HS-5 (cell line): ENCODE results near the gene POLD1.

Experiments
- DNase-seq: peaks from one replicate; pipeline ENCODE4 v3.0.0-alpha.2; 2012; ENCODE audit warnings: low read depth

POLD1 gene

DNA sequence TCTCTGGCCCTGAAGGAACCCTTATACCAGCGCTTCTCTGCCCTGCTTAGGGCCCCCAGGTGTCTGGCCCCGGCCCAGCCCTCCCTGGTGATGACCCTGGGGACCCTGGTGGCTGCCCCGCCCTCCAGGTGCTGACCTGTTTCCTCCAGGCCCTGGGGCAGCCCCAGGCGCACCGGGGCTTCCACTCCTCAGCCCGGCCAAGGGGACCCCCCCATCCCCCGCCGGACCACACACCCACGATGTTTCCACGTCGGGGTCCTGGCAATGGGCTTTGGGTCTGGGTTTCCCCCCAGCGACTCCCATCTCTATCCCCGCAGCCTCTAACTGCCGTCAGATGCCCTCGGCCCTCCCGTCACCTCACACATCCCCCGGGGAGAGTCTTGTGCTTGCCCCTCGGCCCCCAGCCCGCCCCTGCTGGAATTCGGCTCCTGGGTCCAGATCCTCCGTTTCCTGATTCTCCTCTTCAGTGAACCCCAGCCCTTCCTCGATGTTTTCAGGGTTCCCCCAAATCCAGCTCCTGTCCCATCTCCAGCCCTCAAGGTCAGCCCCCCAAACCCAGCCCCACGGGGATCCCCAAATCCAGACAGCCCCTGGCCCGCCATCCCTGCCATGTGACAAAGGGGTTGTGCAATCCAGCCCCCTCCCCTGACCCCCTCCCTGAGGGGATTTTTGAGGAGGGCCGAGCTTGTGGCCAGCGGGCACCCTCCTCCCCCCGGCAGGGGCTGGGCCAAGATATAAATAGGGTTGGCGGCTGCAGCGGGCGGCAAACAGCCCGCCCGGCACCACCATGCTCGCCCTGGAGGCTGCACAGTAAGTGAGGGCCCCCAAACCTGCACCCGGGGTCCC, 34.3 kb downstream of the POLD1 start, which contains the start of gene SPIB:
Gene SPIB (plus strand): TSS at position 763 of the 846 bp plus-strand sequence. CDS start 25 bp downstream, at position 788.
- DNase-seq, result no peak

DNA sequence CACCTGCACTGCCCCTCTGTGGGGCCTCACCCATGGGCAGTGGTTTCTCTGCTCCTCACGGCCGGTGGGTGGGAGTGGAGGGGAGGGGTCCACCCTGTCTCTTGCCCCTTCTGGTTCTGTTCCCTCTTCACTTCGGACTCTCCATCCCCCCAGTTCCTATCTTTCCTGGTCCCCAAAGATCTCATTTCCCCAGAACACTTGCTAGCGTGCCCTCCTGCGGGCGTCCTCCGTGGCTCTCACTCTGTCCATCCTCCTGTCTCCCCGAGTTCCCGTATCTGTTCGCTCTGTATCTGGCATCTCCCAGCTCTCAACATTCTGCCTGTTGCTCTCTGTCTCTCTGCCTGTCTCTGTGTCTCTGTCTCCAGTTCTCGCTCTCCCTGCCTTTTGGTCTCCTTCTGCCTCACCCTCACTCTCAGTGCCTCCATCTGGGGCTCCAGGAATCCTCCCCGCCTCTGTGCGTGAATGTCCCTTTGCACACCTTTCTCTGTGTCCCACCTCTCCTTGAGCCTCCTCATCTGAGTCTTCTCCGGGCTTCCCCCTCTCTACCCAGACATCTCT, 35.0 kb downstream of the POLD1 start:
- DNase-seq, result no peak

DNA sequence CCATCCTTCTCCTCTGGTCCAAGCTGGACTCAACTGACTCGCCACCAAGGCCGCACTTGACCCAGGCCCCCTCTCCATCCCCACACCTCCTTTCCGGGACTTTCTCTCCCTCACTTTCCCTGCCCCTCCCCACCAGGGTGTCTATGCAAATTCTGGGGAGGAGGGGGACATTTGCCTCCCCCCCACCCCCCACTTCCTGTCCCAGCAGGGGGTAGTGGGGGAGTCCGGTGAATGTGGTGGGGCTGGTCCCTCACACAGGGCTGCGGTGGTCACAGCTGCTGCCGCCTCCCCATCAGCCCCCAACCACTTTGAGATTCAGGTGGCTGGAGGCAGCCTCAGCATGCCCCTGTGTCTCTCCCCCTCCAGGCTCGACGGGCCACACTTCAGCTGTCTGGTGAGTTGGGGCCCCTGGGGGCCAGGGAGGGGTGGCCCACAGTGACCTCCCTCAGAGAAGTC, 35.5 kb downstream of the POLD1 start:
- no peak for DNase-seq

DNA sequence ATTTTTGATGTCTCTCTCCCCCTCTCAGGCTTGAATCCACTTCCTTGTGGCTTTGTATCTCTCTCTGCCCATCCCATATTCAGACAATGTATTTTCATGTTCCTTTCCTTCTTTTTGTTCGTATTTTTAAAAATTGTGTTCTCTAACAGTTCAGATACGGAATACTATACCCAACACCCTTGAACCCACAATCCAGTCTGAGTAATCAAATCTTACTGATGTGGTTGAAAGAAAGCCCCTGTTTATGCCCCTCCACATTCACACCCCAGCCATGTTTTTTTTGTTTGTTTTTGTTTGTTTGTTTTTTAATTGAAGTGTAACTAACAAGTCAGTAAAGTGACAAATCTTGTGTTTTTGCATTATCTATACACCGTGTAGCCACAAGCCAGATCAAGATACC, 36.0 kb downstream of the POLD1 start:
- DNase-seq, result no peak

DNA sequence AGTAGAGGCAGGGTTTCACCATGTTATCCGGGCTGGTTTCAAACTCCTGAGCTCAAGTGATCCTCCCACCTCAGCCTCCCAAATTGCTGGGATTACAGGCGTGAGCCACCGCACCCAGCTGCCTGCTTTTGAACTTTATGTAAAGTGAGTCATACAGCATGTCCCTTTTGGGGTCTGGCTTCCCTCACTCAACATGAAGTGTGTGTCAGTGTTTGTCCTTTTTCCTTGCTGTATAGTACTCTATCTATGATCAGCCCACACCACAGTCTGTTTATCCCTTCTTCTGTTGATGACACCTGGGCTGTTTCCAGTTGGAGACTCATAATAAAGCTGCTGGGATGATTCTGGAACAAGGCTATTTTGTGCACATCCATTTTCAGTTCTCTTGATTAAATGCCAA, 36.7 kb downstream of the POLD1 start:
- no peak for DNase-seq

DNA sequence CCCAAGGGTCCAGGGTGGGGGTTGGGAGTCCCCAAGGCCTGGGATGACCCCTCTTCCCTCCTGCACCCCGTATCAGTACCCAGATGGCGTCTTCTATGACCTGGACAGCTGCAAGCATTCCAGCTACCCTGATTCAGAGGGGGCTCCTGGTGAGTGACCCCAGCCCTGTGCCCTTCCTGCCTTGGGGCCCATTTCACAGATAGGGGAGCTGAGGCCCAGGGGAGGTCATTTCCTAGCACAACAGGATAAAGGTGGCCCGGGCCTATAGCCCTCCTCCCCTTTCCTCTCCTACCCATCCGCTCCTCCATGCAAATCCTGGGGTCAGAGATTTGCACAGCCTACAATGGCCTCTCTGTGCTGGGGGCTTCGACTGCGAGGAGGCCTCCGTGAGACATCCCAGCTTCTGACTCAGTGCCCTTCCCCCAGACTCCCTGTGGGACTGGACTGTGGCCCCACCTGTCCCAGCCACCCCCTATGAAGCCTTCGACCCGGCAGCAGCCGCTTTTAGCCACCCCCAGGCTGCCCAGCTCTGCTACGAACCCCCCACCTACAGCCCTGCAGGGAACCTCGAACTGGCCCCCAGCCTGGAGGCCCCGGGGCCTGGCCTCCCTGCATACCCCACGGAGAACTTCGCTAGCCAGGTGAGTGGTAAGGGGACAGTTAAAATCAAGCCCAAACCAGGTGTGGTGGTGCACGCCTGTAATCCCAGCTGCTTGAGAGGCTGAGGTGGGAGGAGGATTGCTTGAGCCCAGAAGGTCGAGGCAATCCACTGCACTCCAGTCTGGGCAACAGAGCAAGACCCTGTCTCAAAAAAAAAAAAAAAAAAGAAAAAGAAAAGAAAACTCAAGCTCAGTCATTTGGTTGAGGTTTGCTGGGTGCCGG, 38.5 kb downstream of the POLD1 start:
- DNase-seq, result no peak

DNA sequence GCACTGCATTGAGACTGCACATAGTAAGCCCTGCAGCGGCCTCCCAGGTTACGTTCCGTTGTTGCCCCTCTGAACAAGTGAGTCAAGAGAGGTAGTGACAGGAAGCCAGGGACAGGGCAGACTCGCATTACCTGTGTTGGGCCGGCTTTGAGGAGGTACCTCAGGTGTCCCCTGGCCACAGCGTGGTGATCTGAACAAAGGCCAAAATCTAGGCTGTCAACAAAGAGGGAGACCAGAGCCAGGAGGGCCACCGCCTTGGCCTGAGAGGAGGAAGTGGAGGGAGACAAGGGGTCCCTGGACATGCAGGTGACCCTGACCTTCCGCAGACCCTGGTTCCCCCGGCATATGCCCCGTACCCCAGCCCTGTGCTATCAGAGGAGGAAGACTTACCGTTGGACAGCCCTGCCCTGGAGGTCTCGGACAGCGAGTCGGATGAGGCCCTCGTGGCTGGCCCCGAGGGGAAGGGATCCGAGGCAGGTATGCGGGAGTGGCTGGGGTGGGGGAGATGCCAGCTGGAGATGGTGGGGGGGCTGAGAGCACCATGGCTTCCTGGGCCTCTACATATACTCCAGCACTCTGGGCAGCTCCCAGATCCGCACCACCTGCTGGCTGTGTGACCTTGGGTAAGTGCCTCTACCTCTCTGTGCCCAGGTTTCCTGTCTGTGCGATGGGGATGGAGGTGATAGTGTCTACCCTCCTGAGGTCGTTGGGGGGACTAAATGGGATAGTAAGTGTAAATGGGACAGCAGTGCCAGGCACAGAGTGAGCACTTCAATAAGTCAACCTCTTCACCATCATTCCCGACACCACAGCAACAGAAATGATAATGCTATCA, 39.3 kb downstream of the POLD1 start:
- no peak for DNase-seq

DNA sequence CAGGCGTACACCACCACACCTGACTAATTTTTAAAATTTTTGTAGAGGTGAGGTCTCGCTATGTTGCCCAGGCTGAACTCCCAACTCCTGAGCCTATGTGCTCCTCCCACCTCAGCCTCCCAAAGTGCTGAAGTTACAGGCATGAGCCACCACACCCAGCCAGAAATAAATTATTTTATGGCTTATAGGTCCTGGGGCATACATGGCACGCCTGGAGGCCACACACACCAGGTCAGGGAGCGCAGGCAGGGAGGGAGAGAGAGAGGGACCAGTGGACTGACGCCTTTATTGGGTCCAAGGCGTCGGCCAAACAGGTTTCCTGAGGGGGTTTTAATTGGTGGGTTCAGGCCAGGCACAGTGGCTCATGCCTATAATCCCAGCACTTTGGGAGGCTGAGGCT, 41.4 kb downstream of the POLD1 start:
- no peak for DNase-seq

DNA sequence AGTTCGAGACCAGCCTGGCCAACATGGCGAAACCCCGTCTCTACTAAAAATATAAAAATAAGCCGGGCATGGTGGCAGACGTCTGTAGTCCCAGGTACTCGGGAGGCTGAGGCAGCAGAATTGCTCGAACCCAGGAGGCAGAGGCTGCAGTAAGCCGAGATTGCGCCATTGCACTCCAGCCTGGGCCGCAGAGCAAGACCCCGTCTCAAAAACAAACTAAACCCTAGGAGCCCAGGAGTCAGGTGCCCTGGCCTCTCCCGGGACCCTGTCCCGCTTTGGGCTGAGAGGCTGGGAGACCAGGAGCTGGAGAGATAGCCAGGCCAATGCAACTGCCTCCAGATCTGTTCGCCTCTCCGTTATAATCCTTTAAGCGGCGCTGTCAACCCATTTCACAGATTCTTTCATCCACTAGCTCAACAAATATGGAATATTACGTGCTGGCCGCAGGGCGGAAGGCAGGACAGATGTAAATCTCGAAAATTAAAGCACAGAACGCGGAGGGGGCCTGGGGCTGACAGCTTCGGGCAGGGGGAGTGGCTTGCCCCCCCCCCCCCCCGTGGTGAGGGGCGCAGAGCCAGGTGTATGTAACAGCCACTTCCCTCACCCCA, 43.3 kb downstream of the POLD1 start:
- no peak for DNase-seq

DNA sequence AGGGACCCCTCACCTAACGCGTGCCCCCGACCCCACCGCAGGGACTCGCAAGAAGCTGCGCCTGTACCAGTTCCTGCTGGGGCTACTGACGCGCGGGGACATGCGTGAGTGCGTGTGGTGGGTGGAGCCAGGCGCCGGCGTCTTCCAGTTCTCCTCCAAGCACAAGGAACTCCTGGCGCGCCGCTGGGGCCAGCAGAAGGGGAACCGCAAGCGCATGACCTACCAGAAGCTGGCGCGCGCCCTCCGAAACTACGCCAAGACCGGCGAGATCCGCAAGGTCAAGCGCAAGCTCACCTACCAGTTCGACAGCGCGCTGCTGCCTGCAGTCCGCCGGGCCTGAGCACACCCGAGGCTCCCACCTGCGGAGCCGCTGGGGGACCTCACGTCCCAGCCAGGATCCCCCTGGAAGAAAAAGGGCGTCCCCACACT, 43.9 kb downstream of the POLD1 start:
- no peak for DNase-seq

DNA sequence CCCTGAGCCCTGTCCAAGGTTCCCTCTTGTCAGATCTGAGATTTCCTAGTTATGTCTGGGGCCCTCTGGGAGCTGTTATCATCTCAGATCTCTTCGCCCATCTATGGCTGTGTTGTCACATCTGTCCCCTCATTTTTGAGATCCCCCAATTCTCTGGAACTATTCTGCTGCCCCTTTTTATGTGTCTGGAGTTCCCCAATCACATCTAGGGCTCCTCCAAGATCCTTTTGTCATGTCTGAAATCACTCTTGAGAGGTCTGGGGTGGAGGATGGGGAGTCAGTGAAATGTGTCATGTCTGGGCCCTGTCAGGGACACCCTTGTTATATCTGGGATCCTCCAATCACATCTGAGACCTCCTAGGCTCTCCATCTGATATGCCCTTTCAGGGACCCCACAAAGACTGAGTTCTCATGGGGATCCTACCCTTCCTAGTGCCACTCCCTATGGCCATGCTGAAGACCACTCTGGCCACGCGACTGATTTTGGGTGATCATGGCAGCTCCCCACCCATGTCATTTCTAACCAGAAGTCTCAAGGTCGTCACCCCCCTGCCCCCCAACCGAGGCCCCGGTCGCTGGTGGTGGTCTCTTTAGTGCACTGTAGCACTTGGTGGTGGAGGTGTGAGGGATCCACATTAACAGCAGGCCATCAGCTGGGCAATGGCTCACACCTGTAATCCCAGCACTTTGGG, 44.8 kb downstream of the POLD1 start:
- no peak for DNase-seq

DNA sequence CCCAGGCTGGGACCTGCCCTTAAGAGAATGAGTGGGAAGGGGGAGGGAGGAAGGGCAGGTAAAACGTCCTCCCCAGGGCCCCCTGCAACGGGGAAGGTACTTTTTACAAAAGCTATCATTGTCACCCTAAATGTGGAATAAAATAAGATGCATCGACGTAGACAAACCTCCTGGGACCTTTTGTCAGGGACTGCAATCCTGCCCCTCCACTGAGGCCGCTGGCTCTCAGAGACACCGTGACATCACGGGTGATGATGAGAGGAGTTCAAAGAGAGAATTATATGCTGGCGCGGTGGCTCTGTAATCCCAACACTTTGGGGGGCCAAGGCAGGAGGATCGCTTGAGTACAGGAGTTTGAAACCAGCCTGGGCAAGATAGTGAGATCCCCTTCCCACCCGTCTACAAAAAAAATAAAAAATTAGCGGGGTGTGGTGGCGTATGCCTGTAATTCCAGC, 46.8 kb downstream of the POLD1 start:
- no peak for DNase-seq

DNA sequence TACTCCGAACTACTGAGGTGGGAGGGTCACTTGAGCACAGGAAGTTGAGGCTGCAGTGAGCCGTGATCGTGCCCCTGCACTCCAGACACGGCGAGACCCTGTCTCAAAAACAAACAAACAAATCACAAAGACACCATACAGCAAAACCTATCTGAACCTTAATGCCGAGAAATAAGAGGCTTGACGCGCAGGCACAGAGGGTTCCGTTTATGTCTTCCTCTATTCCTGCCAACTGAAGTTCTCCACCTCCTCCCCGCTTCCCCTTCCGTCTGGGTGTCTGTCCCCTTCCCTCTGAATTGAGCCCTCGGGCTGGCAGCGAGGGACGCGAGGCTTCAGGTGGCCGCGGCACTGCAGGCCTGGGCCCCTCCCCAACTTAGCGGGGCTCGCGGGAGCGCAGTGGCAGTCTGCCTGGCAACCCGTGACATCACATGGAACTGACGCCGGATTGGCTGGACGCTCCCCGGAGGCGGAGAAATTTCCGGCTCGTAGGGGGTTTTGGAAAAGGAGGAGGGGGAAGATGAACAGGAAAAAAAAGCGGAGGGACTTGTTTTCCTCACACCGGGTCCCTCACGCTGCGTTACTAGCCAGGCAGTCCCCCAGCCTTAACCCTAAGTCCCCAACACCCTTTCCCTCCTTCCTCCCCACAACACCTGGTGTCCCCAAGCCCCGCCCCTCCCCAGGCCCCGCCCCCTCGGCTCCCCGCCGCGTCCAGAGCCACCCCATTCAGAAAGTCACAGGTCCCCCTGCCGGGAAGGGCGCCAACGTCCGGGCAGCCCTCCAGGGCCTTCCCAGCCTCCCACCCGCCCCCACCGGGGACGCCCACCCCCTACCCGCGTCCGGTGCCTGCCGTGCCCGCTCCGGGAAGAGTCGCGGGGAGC, 47.4 kb downstream of the POLD1 start:
- peak; percentile 31 for DNase-seq

DNA sequence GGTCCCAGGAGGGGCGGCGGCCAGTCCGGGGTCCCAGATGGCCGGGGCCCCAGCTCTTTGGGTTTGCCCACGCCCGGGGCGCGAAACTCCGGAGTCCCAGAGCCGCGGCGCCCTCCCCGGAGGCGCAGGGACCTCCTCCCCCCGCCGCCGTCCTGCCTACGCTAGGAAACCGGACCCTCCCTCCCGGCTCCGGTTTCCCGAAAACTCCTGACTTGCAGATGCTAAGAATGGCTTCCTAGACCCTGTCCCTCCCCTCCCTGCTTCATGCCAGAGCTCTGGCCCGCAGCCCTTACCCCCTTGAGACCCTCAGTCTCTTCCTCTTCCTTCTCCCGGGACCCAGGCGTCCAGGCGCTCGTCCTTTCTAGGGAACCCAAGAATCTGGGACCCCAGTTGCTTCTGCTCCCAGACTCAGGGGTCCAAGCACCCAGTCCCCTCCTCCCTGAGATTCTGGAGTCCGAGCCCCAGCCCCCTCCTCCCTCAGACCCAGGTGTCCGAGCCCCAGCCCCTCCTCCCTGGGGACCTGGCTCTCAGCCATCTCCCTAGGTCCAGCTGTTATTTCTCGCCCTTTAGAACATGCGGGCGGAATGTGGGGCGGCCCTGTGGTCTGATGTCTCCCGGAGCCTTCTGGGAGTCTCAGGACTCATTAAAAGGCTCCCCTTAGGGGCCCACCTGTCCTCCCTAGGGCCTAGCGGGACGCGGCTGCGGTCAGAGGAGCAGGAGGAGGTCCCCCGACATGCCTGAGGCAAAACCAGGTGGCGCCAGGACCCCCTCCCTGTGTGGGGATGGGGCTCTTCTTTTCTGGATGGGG, 48.3 kb downstream of the POLD1 start, which contains the start of gene MYBPC2:
Gene MYBPC2 (plus strand): TSS at position 672 of the 808 bp plus-strand sequence. CDS start 62 bp downstream, at position 734.
- DNase-seq, result no peak

DNA sequence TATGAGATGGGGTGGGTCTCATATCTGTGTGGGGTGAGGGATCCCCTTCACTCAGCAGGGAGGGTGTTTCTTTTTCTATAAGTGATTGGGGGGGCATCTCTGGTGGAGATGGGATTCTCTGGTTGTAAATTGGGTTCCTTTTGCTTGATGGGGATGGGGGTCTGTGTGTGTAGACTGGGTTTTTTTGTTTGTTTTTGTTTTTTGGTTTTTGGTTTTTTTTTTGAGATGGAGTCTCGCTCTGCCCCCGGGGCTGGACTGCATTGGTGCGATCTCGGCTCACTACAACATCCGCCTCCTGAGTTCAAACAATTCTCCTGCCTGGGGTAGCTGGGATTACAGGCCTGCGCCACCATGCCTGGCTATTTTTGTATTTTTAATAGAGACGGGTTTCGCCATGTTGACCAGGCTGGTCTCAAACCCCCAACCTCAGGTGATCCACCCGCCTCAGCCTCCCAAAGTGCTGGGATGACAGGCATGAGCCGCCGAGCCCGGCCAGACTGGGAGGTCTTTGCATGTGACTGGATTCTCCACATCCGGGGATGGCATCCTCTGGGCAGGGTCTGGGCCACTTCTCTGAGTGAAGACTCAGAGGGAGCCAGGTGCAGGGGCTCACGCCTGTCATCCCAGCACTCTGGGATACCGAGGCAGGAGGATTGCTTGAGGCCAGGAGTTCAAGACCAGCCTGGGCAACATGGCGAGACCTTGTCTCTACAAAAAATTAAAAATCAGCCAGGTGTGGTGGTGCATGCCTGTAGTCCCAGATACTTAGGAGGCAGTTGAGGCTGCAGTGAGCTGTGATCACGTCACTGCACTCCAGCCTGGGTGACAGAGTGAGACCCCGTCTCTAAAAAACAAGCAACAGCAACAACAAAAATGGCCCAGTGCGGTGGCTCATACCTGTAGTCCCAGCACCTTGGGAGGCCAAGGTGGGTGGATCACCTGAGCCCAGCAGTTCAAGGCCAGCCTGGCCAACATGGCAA, 49.3 kb downstream of the POLD1 start:
- DNase-seq, result no peak

DNA sequence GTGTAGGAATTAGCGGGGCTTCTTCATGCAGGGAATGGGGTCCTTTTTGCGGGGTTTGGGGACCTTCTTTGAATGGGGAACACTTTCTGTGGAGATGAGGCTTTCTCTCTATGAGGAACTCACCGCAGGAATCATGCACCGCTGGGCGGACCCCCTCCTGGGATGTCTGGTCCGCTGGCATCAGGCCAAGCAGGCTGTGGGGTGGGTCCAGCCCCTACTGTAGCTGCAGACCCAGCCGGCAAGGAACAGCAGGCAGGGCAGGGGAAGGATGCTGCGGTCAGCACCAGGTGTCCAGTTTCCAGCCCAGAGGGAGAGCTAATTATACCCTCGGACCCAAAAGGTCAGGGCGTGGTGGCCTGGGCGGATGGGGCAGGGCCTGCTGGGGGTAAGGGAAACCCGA, 50.4 kb downstream of the POLD1 start:
- DNase-seq, result no peak

DNA sequence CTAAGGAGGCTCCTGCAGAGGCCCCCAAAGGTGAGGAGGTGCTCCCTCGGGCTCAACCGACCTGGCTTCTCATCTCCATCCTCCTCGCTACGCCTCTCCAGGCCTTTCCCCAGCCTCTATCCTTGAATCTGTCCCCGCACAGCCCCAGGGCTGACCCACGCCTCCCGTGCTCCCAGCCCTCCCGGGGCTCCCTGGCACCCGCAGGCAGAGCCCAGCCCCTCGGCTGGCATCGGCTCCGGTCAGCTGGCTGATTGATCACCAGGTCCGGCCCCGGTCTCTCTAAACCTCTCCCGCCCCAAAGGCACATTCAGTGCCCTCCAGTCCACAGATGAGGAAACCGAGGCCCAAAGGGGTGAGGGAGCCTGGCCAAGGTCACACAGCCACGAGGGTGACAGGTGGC, 51.1 kb downstream of the POLD1 start:
- no peak for DNase-seq
